Activated naive CD4-positive, alpha-beta T cell treated with anti-CD3 and anti-CD28 coated beads, Interleukin-2, amount 50 U/mL, for 72 hours (primary cell): ENCODE measurements around the gene SREBF2. TPM values are rescaled to one million over a fixed set of nuclear protein-coding genes. Genes with fewer than 3 reads are reported as not detected.

Experiments
- ATAC-seq, 2 donors: fragments of 150-1000 bp; cut with Tn5 transposase; 2 replicates each; pipeline ENCODE4 v1.10.0; 2021; ENCODE audit warnings: mild to moderate bottlenecking in 2 of 2, moderate library complexity in 2 of 2
- DNase-seq, 2 donors: peaks; one replicate each; pipeline ENCODE4 v3.0.0; 2021 to 2022; ENCODE audit warnings: low spot score in 2 of 2
- H3K27ac Mint-ChIP-seq, 2 donors: one replicate each; pipeline ENCODE4 v1.8.0; 2022; ENCODE audit warnings: mild to moderate bottlenecking in 2 of 2, mixed read lengths in 2 of 2
- H3K36me3 Mint-ChIP-seq, 2 donors: one replicate each; pipeline ENCODE4 v1.8.0; 2022; ENCODE audit warnings: mixed read lengths in 2 of 2
- H3K9me3 Mint-ChIP-seq, 2 donors: one replicate each; pipeline ENCODE4 v1.8.0; 2022; ENCODE audit warnings: mixed read lengths in 2 of 2
- total RNA-seq, 2 donors: library from RNA; stranded (reverse); gene quantifications; one replicate each; pipeline ENCODE4 v1.2.3, GENCODE V29; 2022

Gene SREBF2
- total RNA-seq, 2 donors from 2014 or later, result 162 to 163 TPM

- ATAC-seq (no peak), DNase-seq (no peak)
- H3K36me3 Mint-ChIP-seq, result peaks cover 0 to 10% of the 10 kb centered on the region in 2 donors
- no peaks in the 10 kb centered on the region for H3K9me3 Mint-ChIP-seq
- no peak within 1 kb of the TSS for H3K27ac Mint-ChIP-seq
Observed at GRCh38 chr22:41951898-41952474, 119.1 kb downstream of the SREBF2 start, which contains the start of gene SMIM45. Gene SMIM45 (plus strand): TSS chr22:41952150.

- no peak for DNase-seq
- Mint-ChIP-seq H3K36me3 (peaks cover 0 to 5% of the 10 kb centered on the region in 2 donors), H3K27ac (no peak overlapping the region), H3K9me3 (no peaks in the 10 kb centered on the region)
- no peak for ATAC-seq
Observed at GRCh38 chr22:41952713-41953112, 119.8 kb downstream of the SREBF2 start.

Other genes with a start within 250 kb of the SREBF2 start
- gene PMM1, start 243.3 kb upstream of the SREBF2 start, total RNA-seq, result 10 to 100 TPM; 43.4 to 49.9 TPM
- 10 to 100 TPM; 18.3 to 44.8 TPM for gene DESI1, start 212.1 kb upstream of the SREBF2 start, total RNA-seq
- gene XRCC6, start 211.8 kb upstream of the SREBF2 start, total RNA-seq, result 100 to 1,000 TPM; 283 to 423 TPM
- gene SNU13, start 144.2 kb upstream of the SREBF2 start, total RNA-seq, result 100 to 1,000 TPM; 193 to 235 TPM
- gene MEI1, start 133.6 kb upstream of the SREBF2 start, total RNA-seq, result 10 to 100 TPM; 28.3 to 36.9 TPM
- 10 to 100 TPM; 16.7 to 31.7 TPM for gene CCDC134, start 32.4 kb upstream of the SREBF2 start, total RNA-seq
- 1 to 10 TPM; 1.1 to 4.2 TPM for gene SHISA8, start 82.0 kb downstream of the SREBF2 start, total RNA-seq
- 1 to 10 TPM; 4.4 to 8.4 TPM for gene TNFRSF13C, start 93.7 kb downstream of the SREBF2 start, total RNA-seq
- 100 to 1,000 TPM in 1 of 2 donors, 10 to 100 TPM in 1; 72.8 to 108 TPM for gene CENPM, start 114.0 kb downstream of the SREBF2 start, total RNA-seq
- gene SEPTIN3, start 136.3 kb downstream of the SREBF2 start, total RNA-seq, result 1 to 10 TPM; 1.2 to 4.2 TPM
- under 1 TPM; 0.39 to 0.47 TPM for gene WBP2NL, start 165.7 kb downstream of the SREBF2 start, total RNA-seq
- gene NAGA, start 237.7 kb downstream of the SREBF2 start, total RNA-seq, result 10 to 100 TPM; 26.3 to 32.3 TPM
- gene PHETA2, start 241.1 kb downstream of the SREBF2 start, total RNA-seq, result 1 to 10 TPM; 2.1 to 2.2 TPM
- 10 to 100 TPM; 48.3 to 59.9 TPM for gene SMDT1, start 246.6 kb downstream of the SREBF2 start, total RNA-seq